ENCODE measurements around the gene CDH1.

- TF ChIP-seq EP300 (IDR thresholded peaks at IDR 0.05): no peak
- no peak for TF ChIP-seq CTCF (IDR thresholded peaks at IDR 0.05)
- TF ChIP-seq POLR2A (IDR thresholded peaks at IDR 0.05): no peak
Measured at GRCh38 chr16:68768175-68768574, 31.1 kb downstream of the CDH1 start.

All from tibial nerve (tissue), 4 donors.